OCI-M2 (cell line): Measurements from ENCODE around the gene HELZ.
"Not testable (repeated sequence)": the region's sequence is repeated elsewhere in the genome, so short reads cannot be mapped to it uniquely, and the experiment has no call there.

Source experiments
- DNase-seq: peaks from one replicate; lab custom pipeline; 2025; ENCODE audit not compliant: unreplicated experiment; lab: John Stamatoyannopoulos, UW

Gene HELZ

GRCh38 chr17:67229109-67229955 lies 15.7 kb downstream of the HELZ start:
- no peak for DNase-seq

- DNase-seq: no peak
Observed at GRCh38 chr17:67227488-67227887, 17.5 kb downstream of the HELZ start.

- DNase-seq: no peak
Observed at GRCh38 chr17:67225316-67225715, 19.7 kb downstream of the HELZ start.

GRCh38 chr17:67224736-67225135 lies 20.3 kb downstream of the HELZ start:
- DNase-seq: no peak

GRCh38 chr17:67223924-67224323 lies 21.1 kb downstream of the HELZ start:
- DNase-seq: no peak

- no peak for DNase-seq
Observed at GRCh38 chr17:67221062-67221998, 23.7 kb downstream of the HELZ start.

- no peak for DNase-seq
Observed at GRCh38 chr17:67218385-67218950, 26.5 kb downstream of the HELZ start.

GRCh38 chr17:67217446-67217845 lies 27.6 kb downstream of the HELZ start:
- DNase-seq: peak; percentile 34

- no peak for DNase-seq
Observed at GRCh38 chr17:67216578-67217320, 28.2 kb downstream of the HELZ start.

GRCh38 chr17:67215991-67216421 lies 29.0 kb downstream of the HELZ start:
- DNase-seq: no peak

- no peak for DNase-seq
Observed at GRCh38 chr17:67212714-67213417, 32.1 kb downstream of the HELZ start.

GRCh38 chr17:67212231-67212630 lies 32.8 kb downstream of the HELZ start:
- no peak for DNase-seq

- DNase-seq: no peak
Observed at GRCh38 chr17:67211742-67212141, 33.3 kb downstream of the HELZ start.

GRCh38 chr17:67210915-67211314 lies 34.1 kb downstream of the HELZ start:
- DNase-seq: no peak

- DNase-seq: no peak
Observed at GRCh38 chr17:67208232-67208631, 36.8 kb downstream of the HELZ start.

- DNase-seq: no peak
Observed at GRCh38 chr17:67203818-67204217, 41.2 kb downstream of the HELZ start.

- DNase-seq: no peak
Observed at GRCh38 chr17:67202503-67202902, 42.5 kb downstream of the HELZ start.

GRCh38 chr17:67200727-67201301 lies 44.2 kb downstream of the HELZ start:
- no peak for DNase-seq

GRCh38 chr17:67198131-67198530 lies 46.9 kb downstream of the HELZ start:
- DNase-seq: no peak

- not testable (repeated sequence) for DNase-seq
Observed at GRCh38 chr17:67197023-67197422, 48.0 kb downstream of the HELZ start.
